SK-N-MC (cell line): ENCODE data around the gene SLFN13.

ENCODE experiments used
- DNase-seq: peaks from one replicate; pipeline ENCODE4 v3.0.0-alpha.2; 2011; ENCODE audit warnings: low read depth, low spot score
- H3K27ac ChIP-seq: fragments of 200-600 bp; sonication (generic); 2 replicates; pipeline ENCODE4 v1.5.1; 2016; ENCODE audit warnings: mixed run types
- H3K36me3 ChIP-seq: fragments of 200-600 bp; sonication (generic); 2 replicates; pipeline ENCODE4 v1.6.1; 2017; ENCODE audit warnings: antibody characterized with exemption, low read length, mixed read lengths; ENCODE audit not compliant: insufficient read depth
- H3K4me3 ChIP-seq: fragments of 200-600 bp; sonication (generic); 2 replicates; pipeline ENCODE4 v1.5.1; 2016
- H3K9ac ChIP-seq: fragments of 200-600 bp; sonication (generic); 2 replicates; pipeline ENCODE4 v1.8.0; 2017; ENCODE audit warnings: mixed run types, mixed read lengths; ENCODE audit not compliant: insufficient read length
- H3K9me3 ChIP-seq: fragments of 200-600 bp; sonication (generic); 2 replicates; pipeline ENCODE4 v1.6.1; 2017; ENCODE audit warnings: low read depth, mild to moderate bottlenecking, antibody characterized with exemption, low read length, moderate library complexity, mixed read lengths
- EZH2 ChIP-seq: fragments of 200-600 bp; sonication (generic); IDR thresholded peaks from one replicate; pipeline ENCODE4 v1.6.1; 2017; ENCODE audit warnings: antibody characterized with exemption
- FOXP2 ChIP-seq: optimal IDR thresholded peaks from 2 replicates; pipeline ENCODE3; 2011; ENCODE audit warnings: mild to moderate bottlenecking, moderate library complexity; ENCODE audit not compliant: insufficient read depth; ENCODE audit errors: extremely low read length, control extremely low read depth
- POLR2AphosphoS5 ChIP-seq: IDR thresholded peaks from 2 replicates; pipeline ENCODE4 v1.6.1; 2012; ENCODE audit warnings: mild to moderate bottlenecking, low read depth, low read length, borderline replicate concordance

SLFN13 gene, protein sequence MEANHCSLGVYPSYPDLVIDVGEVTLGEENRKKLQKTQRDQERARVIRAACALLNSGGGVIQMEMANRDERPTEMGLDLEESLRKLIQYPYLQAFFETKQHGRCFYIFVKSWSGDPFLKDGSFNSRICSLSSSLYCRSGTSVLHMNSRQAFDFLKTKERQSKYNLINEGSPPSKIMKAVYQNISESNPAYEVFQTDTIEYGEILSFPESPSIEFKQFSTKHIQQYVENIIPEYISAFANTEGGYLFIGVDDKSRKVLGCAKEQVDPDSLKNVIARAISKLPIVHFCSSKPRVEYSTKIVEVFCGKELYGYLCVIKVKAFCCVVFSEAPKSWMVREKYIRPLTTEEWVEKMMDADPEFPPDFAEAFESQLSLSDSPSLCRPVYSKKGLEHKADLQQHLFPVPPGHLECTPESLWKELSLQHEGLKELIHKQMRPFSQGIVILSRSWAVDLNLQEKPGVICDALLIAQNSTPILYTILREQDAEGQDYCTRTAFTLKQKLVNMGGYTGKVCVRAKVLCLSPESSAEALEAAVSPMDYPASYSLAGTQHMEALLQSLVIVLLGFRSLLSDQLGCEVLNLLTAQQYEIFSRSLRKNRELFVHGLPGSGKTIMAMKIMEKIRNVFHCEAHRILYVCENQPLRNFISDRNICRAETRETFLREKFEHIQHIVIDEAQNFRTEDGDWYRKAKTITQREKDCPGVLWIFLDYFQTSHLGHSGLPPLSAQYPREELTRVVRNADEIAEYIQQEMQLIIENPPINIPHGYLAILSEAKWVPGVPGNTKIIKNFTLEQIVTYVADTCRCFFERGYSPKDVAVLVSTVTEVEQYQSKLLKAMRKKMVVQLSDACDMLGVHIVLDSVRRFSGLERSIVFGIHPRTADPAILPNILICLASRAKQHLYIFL

DNA sequence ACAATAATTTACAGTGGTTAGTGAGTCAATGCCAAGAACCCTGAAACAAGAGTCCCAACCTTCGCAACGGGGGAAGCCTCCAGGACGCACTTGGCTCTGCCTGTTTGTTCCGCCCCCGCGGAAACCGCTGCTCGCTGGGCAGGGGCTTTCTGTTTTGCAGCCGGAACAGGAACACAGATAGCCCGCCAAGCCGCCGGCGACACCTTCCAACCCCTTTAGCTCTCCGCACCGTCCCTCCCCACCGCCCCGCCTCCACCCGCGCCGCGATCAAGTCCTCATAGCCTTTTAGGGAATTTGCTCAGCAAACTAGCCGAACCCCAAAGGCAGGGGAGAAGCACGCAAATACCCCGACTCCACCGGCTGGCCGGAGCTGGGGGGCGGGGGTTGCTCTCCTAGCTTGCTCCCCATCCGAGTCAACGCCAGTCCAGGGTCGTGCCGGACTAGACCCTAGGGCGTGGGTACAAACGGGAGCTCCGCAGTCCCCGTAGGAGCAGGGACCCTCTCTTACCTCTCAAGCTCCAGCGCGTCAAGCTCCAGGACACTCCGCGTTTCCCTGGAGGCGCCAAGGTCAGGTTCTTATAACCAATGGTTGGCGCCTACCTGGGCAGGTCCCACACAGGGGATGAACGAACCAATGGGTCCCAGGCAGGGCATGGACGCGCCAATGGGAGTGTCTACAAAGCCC, at the start of gene SLFN13:
Gene SLFN13, minus strand, starts transcription at position 553 of the 685 bp plus-strand sequence. CDS start 3,086 bp downstream, outside the sequence.
- DNase-seq, result no peak
- H3K9ac ChIP-seq, result no peak within 1 kb of the TSS
- H3K4me3 ChIP-seq, result no peak within 1 kb of the TSS
- H3K27ac ChIP-seq, result no peak within 1 kb of the TSS
- H3K9me3 ChIP-seq, result no peaks in the 10 kb centered on the region
- no peak for TF ChIP-seq EZH2
- no peak for TF ChIP-seq FOXP2
- no peak for TF ChIP-seq POLR2AphosphoS5
- no peaks in the 10 kb centered on the region for H3K36me3 ChIP-seq

DNA sequence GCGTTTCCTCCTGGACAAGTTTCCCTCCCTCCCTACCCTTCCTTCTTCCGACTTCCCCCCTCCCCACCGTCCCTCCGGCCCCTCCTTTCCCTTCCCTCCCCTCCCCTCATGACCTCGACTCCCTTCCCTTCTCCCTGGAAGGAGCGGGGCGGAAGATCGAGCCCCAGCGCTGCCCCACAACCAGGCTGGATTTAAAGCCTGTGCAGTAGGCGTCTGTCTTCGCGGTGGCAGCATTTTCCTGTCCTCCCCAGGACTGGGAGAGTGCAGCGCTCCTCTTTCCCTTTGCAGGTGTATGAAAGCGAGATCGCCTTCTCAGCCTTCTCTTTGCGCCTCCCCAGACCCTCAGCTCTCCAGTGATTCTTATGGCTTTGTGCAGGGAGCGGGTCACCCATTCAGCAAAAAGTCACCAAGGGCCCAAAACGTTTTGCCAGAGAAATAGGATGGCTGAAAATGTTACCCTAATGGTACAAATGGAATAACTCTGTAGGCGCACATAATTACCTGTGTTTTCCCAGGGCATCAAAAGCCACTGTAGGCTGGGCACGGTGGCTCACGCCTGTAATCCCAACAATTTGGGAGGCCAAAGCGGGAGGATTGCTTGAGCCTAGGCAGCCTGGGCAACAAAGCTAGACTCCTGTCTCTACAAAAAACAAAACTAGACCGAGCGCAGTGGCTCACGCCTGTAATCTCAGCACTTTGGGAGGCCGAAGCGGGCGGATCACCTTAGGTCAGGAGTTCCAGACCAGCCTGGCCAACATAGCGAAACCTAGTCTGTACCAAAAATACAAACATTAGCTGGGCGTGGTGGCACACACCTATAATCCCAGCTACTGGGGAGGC, 48.1 kb upstream of the SLFN13 start:
- no peaks in the 10 kb centered on the region for H3K36me3 ChIP-seq
- H3K9ac ChIP-seq, result no peak overlapping the region
- no peak for DNase-seq
- TF ChIP-seq FOXP2 (no peak), EZH2 (no peak), POLR2AphosphoS5 (no peak)
- no peak overlapping the region for H3K27ac ChIP-seq
- no peak overlapping the region for H3K4me3 ChIP-seq
- no peaks in the 10 kb centered on the region for H3K9me3 ChIP-seq

DNA sequence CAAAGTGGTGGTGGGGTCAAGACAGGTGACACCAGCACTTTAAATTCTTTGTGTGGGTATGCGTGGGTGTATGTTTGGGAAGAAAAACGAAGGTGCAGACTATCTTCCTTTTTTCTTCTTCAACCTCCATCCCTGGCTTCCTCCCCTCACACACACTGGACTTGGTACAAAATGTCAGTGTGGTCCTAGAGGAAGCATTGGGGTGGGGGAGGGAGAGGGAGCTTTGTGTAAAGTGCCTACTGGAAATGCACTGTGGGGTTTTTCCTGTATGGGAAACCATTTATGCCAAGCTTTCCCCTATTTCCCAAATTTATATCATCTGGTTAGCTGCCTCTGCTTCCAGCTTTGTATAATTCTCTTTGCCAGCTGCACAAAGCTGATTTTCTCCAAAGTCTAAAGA, 44.5 kb upstream of the SLFN13 start:
- DNase-seq, result no peak
- H3K27ac ChIP-seq, result no peak overlapping the region
- no peaks in the 10 kb centered on the region for H3K36me3 ChIP-seq
- no peak for TF ChIP-seq EZH2
- TF ChIP-seq FOXP2, result no peak
- no peak for TF ChIP-seq POLR2AphosphoS5
- H3K4me3 ChIP-seq, result no peak overlapping the region
- H3K9me3 ChIP-seq, result no peaks in the 10 kb centered on the region
- H3K9ac ChIP-seq, result no peak overlapping the region

DNA sequence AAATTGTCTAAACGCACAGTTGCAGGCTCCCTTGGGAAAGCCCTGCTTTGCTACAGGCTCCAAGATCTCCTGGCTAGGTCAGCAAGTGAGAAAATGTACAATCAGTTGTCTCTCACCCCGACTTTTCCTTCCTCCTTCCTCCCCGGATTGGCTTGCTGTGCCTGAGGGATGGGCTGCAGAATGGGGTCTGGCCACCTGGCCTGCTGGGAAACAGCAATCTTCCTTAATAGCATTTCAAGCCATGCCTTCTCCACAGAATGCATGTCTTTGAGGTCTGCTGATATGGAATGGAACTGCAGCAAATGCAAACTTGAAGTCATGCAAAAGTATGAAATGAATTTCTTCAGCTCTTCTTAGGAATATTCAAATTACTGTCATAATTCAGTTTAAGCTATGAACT, 42.9 kb upstream of the SLFN13 start:
- DNase-seq, result no peak
- no peak for TF ChIP-seq FOXP2
- no peak for TF ChIP-seq EZH2
- no peak for TF ChIP-seq POLR2AphosphoS5

DNA sequence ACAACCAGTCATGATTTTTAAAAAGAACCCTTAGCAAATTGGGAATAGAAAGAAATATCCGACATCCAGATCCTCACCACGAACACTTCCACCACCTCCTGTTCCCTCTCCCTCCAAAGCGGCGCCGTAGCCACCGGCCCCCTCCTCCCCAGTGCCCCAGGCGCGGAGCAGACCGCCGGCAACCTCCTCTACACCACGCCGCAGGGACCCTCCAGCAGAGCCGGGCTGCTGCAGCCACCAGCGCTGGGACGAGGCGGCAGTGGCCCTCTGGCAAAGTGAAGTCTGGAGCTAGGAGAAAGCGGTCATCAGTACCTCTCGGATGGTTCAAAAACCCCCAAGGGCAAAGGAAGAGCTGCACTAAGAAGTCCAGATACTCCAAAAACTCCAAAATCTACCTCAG, 41.4 kb upstream of the SLFN13 start:
- no peak for TF ChIP-seq EZH2
- TF ChIP-seq FOXP2, result no peak
- no peak for TF ChIP-seq POLR2AphosphoS5
- Histone ChIP-seq H3K4me3 (no peak overlapping the region), H3K9me3 (no peaks in the 10 kb centered on the region), H3K9ac (no peak overlapping the region), H3K36me3 (no peaks in the 10 kb centered on the region), H3K27ac (no peak overlapping the region)
- no peak for DNase-seq

More for the DNA sequence above, 42.9 kb upstream of the SLFN13 start:
- Histone ChIP-seq H3K9ac (no peak overlapping the region), H3K36me3 (no peaks in the 10 kb centered on the region), H3K4me3 (peak overlapping the region; percentile 49), H3K9me3 (no peaks in the 10 kb centered on the region), H3K27ac (peak overlapping the region; percentile 61)

DNA sequence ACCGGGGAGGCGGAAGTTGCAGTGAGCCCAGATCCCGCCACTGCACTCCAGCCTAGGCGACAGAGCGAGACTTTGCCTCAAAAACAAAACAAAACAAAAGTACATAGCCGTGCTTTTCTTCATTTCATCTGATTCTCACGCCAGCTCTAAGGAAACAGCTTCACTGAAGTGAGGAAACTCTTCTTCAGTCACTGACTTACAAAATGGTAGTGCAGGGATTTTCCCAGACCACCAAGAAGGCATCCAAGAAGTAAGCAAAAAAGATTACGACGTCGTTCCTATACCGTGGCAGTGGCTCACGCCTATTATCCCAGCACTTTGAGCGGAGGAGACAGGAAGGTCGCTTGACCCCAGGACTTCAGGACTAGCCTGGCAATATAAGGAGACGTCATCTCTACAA, 40.4 kb upstream of the SLFN13 start:
- no peak for TF ChIP-seq FOXP2
- TF ChIP-seq POLR2AphosphoS5, result no peak
- H3K4me3 ChIP-seq, result no peak overlapping the region
- H3K9me3 ChIP-seq, result no peaks in the 10 kb centered on the region
- no peak for DNase-seq
- no peak overlapping the region for H3K27ac ChIP-seq
- no peak overlapping the region for H3K9ac ChIP-seq
- no peaks in the 10 kb centered on the region for H3K36me3 ChIP-seq

DNA sequence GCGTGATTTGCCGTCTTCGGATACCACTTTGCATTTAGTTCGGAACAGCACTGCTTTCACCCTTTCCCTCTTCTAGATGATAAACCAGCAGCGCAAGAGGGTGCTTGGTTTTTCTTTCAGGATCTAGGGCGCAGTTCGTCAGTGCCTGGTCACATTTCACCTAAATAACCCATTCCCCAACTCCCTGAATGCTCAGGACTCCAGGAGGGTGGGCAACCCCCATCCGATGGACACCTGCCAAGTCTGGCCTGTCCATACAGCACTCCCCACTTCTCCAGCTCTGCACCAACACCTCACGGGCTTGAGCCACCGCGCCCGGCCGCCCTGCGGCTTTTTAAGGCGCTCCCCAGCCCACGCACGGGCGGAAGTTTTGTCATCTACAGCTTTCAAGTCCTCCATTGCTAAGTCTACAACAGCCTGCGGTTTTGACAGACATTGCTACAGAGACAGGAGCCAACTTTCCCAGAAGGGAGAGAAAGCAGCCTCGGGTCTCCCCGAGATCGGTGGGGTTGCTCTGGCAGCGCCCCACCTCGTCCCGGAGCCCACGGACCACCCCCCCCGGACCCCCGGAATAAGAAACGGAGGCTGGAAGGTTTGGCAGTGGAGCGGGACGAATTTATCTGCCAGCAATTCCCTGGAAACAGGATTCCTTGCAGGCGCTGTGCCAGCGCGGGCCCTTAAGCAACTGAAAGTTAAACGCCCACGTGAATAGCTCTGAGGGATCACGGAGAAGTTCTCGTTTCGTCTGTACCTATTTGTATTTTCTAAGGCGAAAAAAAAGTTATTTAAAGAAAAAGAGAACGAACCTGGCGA, 38.6 kb upstream of the SLFN13 start:
- H3K4me3 ChIP-seq, result peak overlapping the region; percentile 67
- TF ChIP-seq EZH2 (no peak), FOXP2 (no peak), POLR2AphosphoS5 (no peak)
- no peak overlapping the region for H3K27ac ChIP-seq
- no peaks in the 10 kb centered on the region for H3K9me3 ChIP-seq
- H3K9ac ChIP-seq, result peak overlapping the region; percentile 48
- DNase-seq, result peak; percentile 37
- no peaks in the 10 kb centered on the region for H3K36me3 ChIP-seq
